H9 (cell line): ENCODE results near the gene RPS26. TPM values are rescaled to one million over a fixed set of nuclear protein-coding genes. Genes with fewer than 3 reads are reported as not detected.
"Not testable (repeated sequence)": the region's sequence is repeated elsewhere in the genome, so short reads cannot be mapped to it uniquely, and the experiment has no call there.

Source experiments
- DNase-seq: peaks from one replicate; pipeline ENCODE4 v3.0.0-alpha.2; 2017
- H2AFZ ChIP-seq: one replicate; pipeline ENCODE4 v1.6.1; 2013; ENCODE audit warnings: mild to moderate bottlenecking, low read length, control low read depth, moderate library complexity
- H2AK5ac ChIP-seq: 2 replicates; pipeline ENCODE4 v1.6.1; 2013; ENCODE audit warnings: low read length, control low read depth, mixed read lengths; ENCODE audit not compliant: insufficient read length
- H2BK120ac ChIP-seq: one replicate; pipeline ENCODE4 v1.6.1; 2013; ENCODE audit warnings: low read depth, mild to moderate bottlenecking, low read length, control low read depth, inconsistent platforms; ENCODE audit not compliant: poor library complexity, severe bottlenecking
- H2BK12ac ChIP-seq: 2 replicates; pipeline ENCODE4 v1.6.1; 2013; ENCODE audit warnings: low read length, control low read depth, mixed read lengths, low read depth; ENCODE audit not compliant: insufficient read length
- H2BK15ac ChIP-seq: 2 replicates; pipeline ENCODE4 v1.6.1; 2013; ENCODE audit warnings: low read depth, low read length, control low read depth
- H2BK20ac ChIP-seq: one replicate; pipeline ENCODE4 v1.6.1; 2013; ENCODE audit warnings: low read depth, mild to moderate bottlenecking, low read length, control low read depth, inconsistent platforms; ENCODE audit not compliant: poor library complexity, severe bottlenecking
- H2BK5ac ChIP-seq: 2 replicates; pipeline ENCODE4 v1.6.1; 2013; ENCODE audit warnings: low read length, control low read depth, mixed read lengths; ENCODE audit not compliant: insufficient read length
- H3K14ac ChIP-seq: 2 replicates; pipeline ENCODE4 v1.6.1; 2013; ENCODE audit warnings: low read length, control low read depth; ENCODE audit not compliant: insufficient read depth
- H3K18ac ChIP-seq: 2 replicates; pipeline ENCODE4 v1.6.1; 2013; ENCODE audit warnings: low read depth, mild to moderate bottlenecking, mixed read lengths, low read length, control low read depth; ENCODE audit not compliant: insufficient read length
- H3K23ac ChIP-seq: 2 replicates; pipeline ENCODE4 v1.6.1; 2013; ENCODE audit warnings: low read length, control low read depth, mixed read lengths, low read depth; ENCODE audit not compliant: insufficient read length
- H3K23me2 ChIP-seq: 2 replicates; pipeline ENCODE4 v1.6.1; 2013; ENCODE audit warnings: low read depth, mild to moderate bottlenecking, mixed read lengths, low read length, control low read depth; ENCODE audit not compliant: insufficient read length, poor library complexity, severe bottlenecking
- H3K27ac ChIP-seq: 2 replicates; pipeline ENCODE4 v1.5.1; 2013; ENCODE audit warnings: low read length, control low read depth, mixed read lengths, low read depth; ENCODE audit not compliant: insufficient read length
- H3K27me3 ChIP-seq: 2 replicates; pipeline ENCODE4 v1.6.1; 2013; ENCODE audit warnings: low read length, control low read depth, inconsistent platforms; ENCODE audit not compliant: insufficient read depth
- H3K4ac ChIP-seq: 2 replicates; pipeline ENCODE4 v1.6.1; 2013; ENCODE audit warnings: low read depth, mild to moderate bottlenecking, control low read depth, inconsistent platforms, low read length, moderate library complexity
- H3K4me1 ChIP-seq: 2 replicates; pipeline ENCODE4 v1.6.1; 2013; ENCODE audit warnings: low read length, control low read depth, inconsistent platforms; ENCODE audit not compliant: insufficient read depth
- H3K4me2 ChIP-seq: 2 replicates; pipeline ENCODE4 v1.6.1; 2013; ENCODE audit warnings: low read length, control low read depth, mixed read lengths; ENCODE audit not compliant: insufficient read length, insufficient read depth
- H3K56ac ChIP-seq: 2 replicates; pipeline ENCODE4 v1.6.1; 2013; ENCODE audit warnings: low read depth, mild to moderate bottlenecking, mixed read lengths, low read length, control low read depth; ENCODE audit not compliant: insufficient read length
- H3K79me1 ChIP-seq: 2 replicates; pipeline ENCODE4 v1.6.1; 2013; ENCODE audit warnings: low read depth, mild to moderate bottlenecking, moderate library complexity, low read length, control low read depth, inconsistent platforms; ENCODE audit not compliant: insufficient read depth, poor library complexity, severe bottlenecking
- H3K79me2 ChIP-seq: 2 replicates; pipeline ENCODE4 v1.6.1; 2013; ENCODE audit warnings: low read length, control low read depth, inconsistent platforms; ENCODE audit not compliant: insufficient read depth
- H3K9ac ChIP-seq: 2 replicates; pipeline ENCODE4 v1.6.1; 2013; ENCODE audit warnings: low read length, control low read depth, mixed read lengths; ENCODE audit not compliant: insufficient read length; ENCODE audit errors: extremely low read depth
- H3K9me3 ChIP-seq: one replicate; pipeline ENCODE4 v1.6.1; 2013; ENCODE audit warnings: low read depth, low read length, inconsistent platforms; ENCODE audit not compliant: control insufficient read depth
- H3T11ph ChIP-seq: one replicate; pipeline ENCODE4 v1.6.1; 2013; ENCODE audit warnings: mild to moderate bottlenecking, low read length, control low read depth, inconsistent platforms
- H4K20me1 ChIP-seq: one replicate; pipeline ENCODE4 v1.6.1; 2013; ENCODE audit not compliant: control insufficient read depth, insufficient read length, insufficient read depth
- H4K5ac ChIP-seq: 2 replicates; pipeline ENCODE4 v1.6.1; 2013; ENCODE audit warnings: low read depth, mild to moderate bottlenecking, mixed read lengths, low read length, control low read depth; ENCODE audit not compliant: insufficient read length
- H4K8ac ChIP-seq: replicated peaks from 2 replicates; pipeline ENCODE4 v1.6.1; 2013; ENCODE audit warnings: low read length, control low read depth, mixed read lengths, low read depth; ENCODE audit not compliant: insufficient read length
- H4K91ac ChIP-seq: 2 replicates; pipeline ENCODE4 v1.6.1; 2013; ENCODE audit warnings: low read depth, mild to moderate bottlenecking, moderate library complexity, mixed read lengths, low read length, control low read depth; ENCODE audit not compliant: insufficient read length
- H3K27ac Mint-ChIP-seq, 3 experiments: 2 replicates in 2 of 3; 3 replicates in 1 of 3; pipeline ENCODE4 v1.8.0; 2020 to 2021; ENCODE audit warnings: mixed read lengths in 3 of 3, mild to moderate bottlenecking in 1 of 3, moderate library complexity in 1 of 3
- H3K27me3 Mint-ChIP-seq: 2 replicates; pipeline ENCODE4 v1.8.0; 2021; ENCODE audit warnings: low read depth, mild to moderate bottlenecking, moderate library complexity, mixed read lengths
- H3K36me3 Mint-ChIP-seq, 3 experiments: 2 replicates in 2 of 3; 3 replicates in 1 of 3; pipeline ENCODE4 v1.8.0; 2020 to 2021; ENCODE audit warnings: low read depth in 3 of 3, mixed read lengths in 3 of 3; ENCODE audit not compliant: insufficient read depth in 1 of 3
- H3K4me1 Mint-ChIP-seq, 2 experiments: 2 replicates each; pipeline ENCODE4 v1.8.0; 2020; ENCODE audit warnings: mixed read lengths in 2 of 2
- H3K4me3 Mint-ChIP-seq, 2 experiments: 2 replicates in 1 of 2; 3 replicates in 1 of 2; pipeline ENCODE4 v1.8.0; 2020 to 2021; ENCODE audit warnings: mild to moderate bottlenecking in 2 of 2, mixed read lengths in 2 of 2, moderate library complexity in 1 of 2
- H3K9me3 Mint-ChIP-seq, 2 experiments: 2 replicates in 1 of 2; 3 replicates in 1 of 2; pipeline ENCODE4 v1.8.0; 2020; ENCODE audit warnings: mild to moderate bottlenecking in 2 of 2, mixed read lengths in 2 of 2, moderate library complexity in 1 of 2
- WGBS: extraction: QIAGEN DNeasy Blood & Tissue Kit; methylation state at CpG from one replicate; pipeline ENCODE4 v1.1.7; 2013; ENCODE audit warnings: missing lambda C conversion rate, low lambda C conversion rate, mixed read lengths; ENCODE audit not compliant: insufficient read length; ENCODE audit errors: extremely low coverage; 5-methylcytosine and 5-hydroxymethylcytosine counted together
- total RNA-seq: library from RNA; stranded (reverse); gene quantifications from 2 replicates; pipeline ENCODE4 v1.2.1, GENCODE V29; 2021
- TF ChIP-seq, protein P1 (sequence below): fragments of 200-600 bp; sonication (generic); conservative IDR thresholded peaks from 3 replicates; pipeline ENCODE4 v1.8.0; 2021; ENCODE audit warnings: antibody characterized with exemption, mild to moderate bottlenecking

The RPS26 gene
- total RNA-seq, 1 experiment from 2014 or later: 51.9 TPM

DNA sequence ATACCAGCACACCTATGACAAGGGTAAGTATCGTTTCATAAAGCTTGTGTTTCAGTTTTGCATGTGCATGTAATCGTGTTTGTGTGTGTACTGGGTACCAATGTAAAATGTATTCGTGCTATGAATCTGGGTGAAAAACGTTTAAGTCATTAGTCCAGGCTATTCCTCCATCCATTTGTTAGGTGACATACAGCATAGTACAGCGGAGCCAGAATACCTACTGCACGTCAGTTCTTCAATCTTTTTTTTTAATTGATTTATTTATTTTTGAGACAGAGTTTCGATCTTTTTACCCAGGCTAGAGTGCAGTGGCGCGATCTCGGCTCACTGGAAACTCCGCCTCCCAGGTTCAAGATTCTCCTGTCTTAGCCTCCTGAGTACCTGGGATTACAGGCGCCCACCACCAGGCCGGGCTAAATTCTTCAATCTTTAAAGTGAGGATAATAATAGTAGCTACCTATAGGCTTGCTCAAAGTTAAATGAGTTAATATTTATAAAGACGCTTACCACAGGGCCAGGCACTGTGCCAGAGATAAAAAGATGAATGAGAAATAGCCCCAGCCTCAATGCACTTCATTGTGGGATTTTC is 661 bp upstream of the RPS26 start:
- H3K27ac Mint-ChIP-seq: peak overlapping the region; percentile 94 to 99 (median 96)

DNA sequence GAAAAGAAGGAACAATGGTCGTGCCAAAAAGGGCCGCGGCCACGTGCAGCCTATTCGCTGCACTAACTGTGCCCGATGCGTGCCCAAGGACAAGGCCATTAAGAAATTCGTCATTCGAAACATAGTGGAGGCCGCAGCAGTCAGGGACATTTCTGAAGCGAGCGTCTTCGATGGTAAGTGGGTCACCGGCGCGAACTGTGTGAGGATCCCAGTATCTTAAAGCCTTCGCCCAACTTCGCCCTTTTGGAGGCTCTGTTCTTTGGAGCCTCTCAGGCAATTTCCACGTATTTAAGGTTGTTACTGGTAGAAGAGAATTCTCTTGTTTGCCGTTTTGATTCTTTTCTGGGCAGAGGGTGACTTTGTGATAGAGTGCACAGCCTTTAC is 704 bp downstream of the RPS26 start:
- Histone ChIP-seq H3K18ac (peak overlapping the region; percentile 81), H3K14ac (peak overlapping the region; percentile 79; the same call in 1 of the 2 replicates), H3K9ac (peak overlapping the region; percentile 97), H3K79me2 (peaks cover 11% of the 10 kb centered on the region; the same call in 1 of the 2 replicates), H3K4me2 (peak overlapping the region; percentile 59)
- H2AFZ ChIP-seq, H2BK12ac ChIP-seq, H3K27ac ChIP-seq, H4K5ac ChIP-seq, H2BK15ac ChIP-seq, H2BK120ac ChIP-seq, H3K23ac ChIP-seq, H4K20me1 ChIP-seq, H2BK5ac ChIP-seq, H4K91ac ChIP-seq, DNase-seq, H3K27me3 ChIP-seq, H3K56ac ChIP-seq, H3K4ac ChIP-seq, H4K8ac ChIP-seq, H3K79me1 ChIP-seq, H2AK5ac ChIP-seq, H3K23me2 ChIP-seq, H2BK20ac ChIP-seq, H3K9me3 ChIP-seq, H3T11ph ChIP-seq, H3K27me3 Mint-ChIP-seq, H3K9me3 Mint-ChIP-seq, H3K4me1 ChIP-seq: not testable (repeated sequence)
- peaks cover 23 to 42% (median 31%) of the 10 kb centered on the region in 3 experiments for H3K36me3 Mint-ChIP-seq
- H3K4me1 Mint-ChIP-seq: peaks cover 26 to 31% of the 10 kb centered on the region in 2 experiments
- WGBS: no CpG with 5 or more reads among the region's 20 CpGs
- H3K4me3 Mint-ChIP-seq: peak overlapping the region; percentile 98
- peak overlapping the region; percentile 97 to 99 (median 97) for H3K27ac Mint-ChIP-seq

More for the DNA sequence above, 661 bp upstream of the RPS26 start:
- no peak overlapping the region for H4K8ac ChIP-seq
- no peak overlapping the region for H2BK15ac ChIP-seq
- no peak overlapping the region for H3K4ac ChIP-seq
- peak overlapping the region; percentile 48 for H3K27ac ChIP-seq
- no peak overlapping the region for H2BK12ac ChIP-seq
- peak; percentile 68 for DNase-seq
- H3K4me3 Mint-ChIP-seq: peak overlapping the region; percentile 98
- no peaks in the 10 kb centered on the region for H3K9me3 ChIP-seq
- no peak overlapping the region for H2AK5ac ChIP-seq
- WGBS: no CpG with 5 or more reads among the region's 14 CpGs
- H3K18ac ChIP-seq: no peak overlapping the region
- no peak overlapping the region for H2AFZ ChIP-seq
- no peak overlapping the region for H3K14ac ChIP-seq
- no peak overlapping the region for H4K91ac ChIP-seq
- no peaks in the 10 kb centered on the region for H3K27me3 ChIP-seq
- peaks cover 11% of the 10 kb centered on the region; the same call in 1 of the 2 replicates for H3K79me2 ChIP-seq
- H3K23ac ChIP-seq: no peak overlapping the region
- no peak overlapping the region for H2BK5ac ChIP-seq
- TF ChIP-seq, protein P1, sequence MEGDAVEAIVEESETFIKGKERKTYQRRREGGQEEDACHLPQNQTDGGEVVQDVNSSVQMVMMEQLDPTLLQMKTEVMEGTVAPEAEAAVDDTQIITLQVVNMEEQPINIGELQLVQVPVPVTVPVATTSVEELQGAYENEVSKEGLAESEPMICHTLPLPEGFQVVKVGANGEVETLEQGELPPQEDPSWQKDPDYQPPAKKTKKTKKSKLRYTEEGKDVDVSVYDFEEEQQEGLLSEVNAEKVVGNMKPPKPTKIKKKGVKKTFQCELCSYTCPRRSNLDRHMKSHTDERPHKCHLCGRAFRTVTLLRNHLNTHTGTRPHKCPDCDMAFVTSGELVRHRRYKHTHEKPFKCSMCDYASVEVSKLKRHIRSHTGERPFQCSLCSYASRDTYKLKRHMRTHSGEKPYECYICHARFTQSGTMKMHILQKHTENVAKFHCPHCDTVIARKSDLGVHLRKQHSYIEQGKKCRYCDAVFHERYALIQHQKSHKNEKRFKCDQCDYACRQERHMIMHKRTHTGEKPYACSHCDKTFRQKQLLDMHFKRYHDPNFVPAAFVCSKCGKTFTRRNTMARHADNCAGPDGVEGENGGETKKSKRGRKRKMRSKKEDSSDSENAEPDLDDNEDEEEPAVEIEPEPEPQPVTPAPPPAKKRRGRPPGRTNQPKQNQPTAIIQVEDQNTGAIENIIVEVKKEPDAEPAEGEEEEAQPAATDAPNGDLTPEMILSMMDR: no peak
- no peaks in the 10 kb centered on the region for H3K79me1 ChIP-seq
- H3K23me2 ChIP-seq: no peaks in the 10 kb centered on the region
- H2BK20ac ChIP-seq: no peak overlapping the region
- no peaks in the 10 kb centered on the region; the same call in 1 of the 2 replicates for H3K4me1 ChIP-seq
- no peak overlapping the region for H3K56ac ChIP-seq
- H3K9me3 Mint-ChIP-seq: peaks cover 0 to 3% of the 10 kb centered on the region in 2 experiments; a peak in 1 of 5 replicates
- H2BK120ac ChIP-seq: no peak overlapping the region
- peaks cover 22 to 28% of the 10 kb centered on the region in 2 experiments for H3K4me1 Mint-ChIP-seq
- peak overlapping the region; percentile 66 for H3K4me2 ChIP-seq
- H4K20me1 ChIP-seq: peaks cover 3% of the 10 kb centered on the region
- peak overlapping the region; percentile 67 for H3K9ac ChIP-seq
- no peaks in the 10 kb centered on the region for H3K27me3 Mint-ChIP-seq
- no peak overlapping the region for H3T11ph ChIP-seq
- H4K5ac ChIP-seq: no peak overlapping the region
- peaks cover 23 to 43% (median 38%) of the 10 kb centered on the region in 3 experiments for H3K36me3 Mint-ChIP-seq
